K562 (cell line): ENCODE measurements around the gene GBF1. TPM values are rescaled to one million over a fixed set of nuclear protein-coding genes. Genes with fewer than 3 reads are reported as not detected.

Experiments
- ARHGAP35 ChIP-seq: fragments of 450-650 bp; IDR thresholded peaks from 2 replicates; pipeline ENCODE4 v1.6.1; 2018; ENCODE audit not compliant: partially characterized antibody
- BRD9 ChIP-seq: fragments of 450-650 bp; IDR thresholded peaks from 2 replicates; pipeline ENCODE4 v1.6.1; 2018; ENCODE audit warnings: low read depth; ENCODE audit not compliant: partially characterized antibody
- CEBPG ChIP-seq, 3 experiments: fragments of 200-800 bp in 1 of 3; sonication (Bioruptor generic) in 1 of 3; sonication (generic) in 1 of 3; formaldehyde crosslinking in 1 of 3; IDR thresholded peaks in 2 of 3; conservative IDR thresholded peaks in 1 of 3; 2 replicates each; pipeline versions ENCODE4 v1.6.1 to v1.8.0; 2016 to 2022; ENCODE audit warnings: missing compliant biosample characterization in 2 of 3, missing genetic modification characterization in 2 of 3, mild to moderate bottlenecking in 1 of 3, missing genetic modification reagents in 1 of 3
- DEAF1 ChIP-seq: fragments of 450-650 bp; formaldehyde crosslinking; IDR thresholded peaks from 2 replicates; pipeline ENCODE4 v1.4.0; 2020; ENCODE audit warnings: mild to moderate bottlenecking, moderate library complexity
- MAFG ChIP-seq: fragments of 450-650 bp; conservative IDR thresholded peaks from 2 replicates; pipeline ENCODE4 v1.6.1; 2016; ENCODE audit warnings: missing genetic modification characterization, missing compliant biosample characterization
- NCOA4 ChIP-seq: fragments of 450-650 bp; IDR thresholded peaks from 2 replicates; pipeline ENCODE4 v1.6.1; 2018; ENCODE audit warnings: mild to moderate bottlenecking; ENCODE audit not compliant: partially characterized antibody
- NFYB ChIP-seq: IDR thresholded peaks from 2 replicates; pipeline ENCODE4 v1.6.1; 2011; ENCODE audit warnings: mild to moderate bottlenecking, moderate library complexity; ENCODE audit not compliant: insufficient read length; ENCODE audit errors: extremely low read depth
- NRF1 ChIP-seq, 2 experiments: fragments of 450-650 bp; IDR thresholded peaks in 1 of 2; conservative IDR thresholded peaks in 1 of 2; 2 replicates each; pipeline ENCODE4 v1.6.1; 2014; ENCODE audit warnings: mild to moderate bottlenecking in 2 of 2
- RFX7 ChIP-seq: fragments of 250-450 bp; sonication (Bioruptor Pico); IDR thresholded peaks from 2 replicates; pipeline ENCODE4 v1.5.1; 2021; ENCODE audit warnings: mild to moderate bottlenecking
- SMAD2 ChIP-seq: fragments of 150-350 bp; IDR thresholded peaks from 2 replicates; pipeline ENCODE4 v1.6.1; 2014; ENCODE audit warnings: low read depth, mild to moderate bottlenecking, low read length
- SMC3 ChIP-seq: conservative IDR thresholded peaks from 2 replicates; pipeline ENCODE4 v1.6.1; 2011; ENCODE audit warnings: low read depth, low read length, improper control_type of control experiment; ENCODE audit not compliant: insufficient read depth
- THRAP3 ChIP-seq: fragments of 450-650 bp; IDR thresholded peaks from 2 replicates; pipeline ENCODE4 v1.6.1; 2016; ENCODE audit warnings: mild to moderate bottlenecking, inconsistent platforms, borderline replicate concordance
- XRCC4 ChIP-seq: IDR thresholded peaks from one replicate; pipeline ENCODE4 v1.6.1; 2011; ENCODE audit not compliant: insufficient read depth, insufficient read length; ENCODE audit errors: extremely low read depth
- ZBTB5 ChIP-seq: fragments of 450-650 bp; IDR thresholded peaks from 2 replicates; pipeline ENCODE4 v1.6.1; 2017; ENCODE audit warnings: antibody characterized with exemption
- ZBTB9 ChIP-seq: fragments of 450-650 bp; formaldehyde crosslinking; IDR thresholded peaks from 2 replicates; pipeline ENCODE4 v1.4.0; 2020; ENCODE audit warnings: mild to moderate bottlenecking, moderate library complexity
- ZMIZ1 ChIP-seq, 2 experiments: fragments of 150-350 bp in 1 of 2; IDR thresholded peaks; 2 replicates each; pipeline ENCODE4 v1.6.1; 2012 to 2016; ENCODE audit warnings: low read depth in 2 of 2, low read length in 2 of 2, mild to moderate bottlenecking in 1 of 2, moderate library complexity in 1 of 2
- ZNF707 ChIP-seq: fragments of 250-450 bp; sonication (Bioruptor Pico); conservative IDR thresholded peaks from 2 replicates; pipeline ENCODE4 v1.8.0; 2022; ENCODE audit warnings: inconsistent platforms, mild to moderate bottlenecking, moderate library complexity
- polyA plus RNA-seq, 8 experiments: library from polyadenylated mRNA; depleted of rRNA in 4 of 8; stranded (reverse) in 5 of 8; unstranded in 3 of 8; fragments of >200 nt; fragmentation: Nextera tagmentation in 2 of 8; fragmentation: Illumina TruSeq in 1 of 8; extraction: Ambion mirVana in 2 of 8; extraction: Trizol in 1 of 8; gene quantifications; 2 replicates each; pipeline versions ENCODE4 v1.2.1 to v1.2.3, GENCODE V29; 2011 to 2014; ENCODE audit warnings: inconsistent platforms in 1 of 8, missing spikeins in 1 of 8
- total RNA-seq, 7 experiments: library from RNA; depleted of rRNA in 6 of 7; stranded (reverse); fragments of >200 nt in 6 of 7; fragmentation: Illumina TruSeq in 2 of 7; extraction: Trizol in 2 of 7; gene quantifications; 2 replicates each; pipeline versions ENCODE4 v1.2.1 to v1.2.3, GENCODE V29; 2011 to 2021; ENCODE audit warnings: low replicate concordance in 1 of 7

The GBF1 gene
- total and polyA plus RNA-seq, 9 of the 15 experiments (the other 6 are each of a cell fraction or from before 2014, with no cell fraction given), result 0.69 to 28.0 (median 10.3) TPM

GRCh38 chr10:102231357-102232318 is 13.7 kb upstream of the GBF1 start (continued):
- TF ChIP-seq ZMIZ1 (IDR thresholded peaks at IDR 0.05; ENCODE audit: low read depth in 2 of 2, low read length in 2 of 2) (no peak), BRD9 (no peak), NFYB (no peak), MAFG (tag) (no peak), THRAP3 (no peak), NCOA4 (no peak), ZBTB5 (no peak), SMC3 (peak; percentile 58), ZBTB9 (CRISPR knock-in tag) (no peak), ARHGAP35 (no peak), CEBPG (CRISPR knock-in tag; IDR thresholded peaks at IDR 0.05) (no peak), CEBPG (tag; conservative IDR thresholded peaks at IDR 0.05 in 1 of 2, IDR thresholded peaks at IDR 0.05 in 1 of 2) (no peak), DEAF1 (CRISPR knock-in tag) (no peak), XRCC4 (no peak), SMAD2 (no peak), ZNF707 (CRISPR knock-in tag) (no peak), NRF1 (conservative IDR thresholded peaks at IDR 0.05 in 1 of 2, IDR thresholded peaks at IDR 0.05 in 1 of 2) (peak; percentile 52 to 68), RFX7 (CRISPR knock-in tag) (no peak)
